ENCODE data around the gene AMIGO1. TPM values are rescaled to one million over a fixed set of nuclear protein-coding genes. Genes with fewer than 3 reads are reported as not detected.
"Not testable (repeated sequence)": the region's sequence is repeated elsewhere in the genome, so short reads cannot be mapped to it uniquely, and the experiment has no call there.

The AMIGO1 gene
- total RNA-seq, 1 donor from 2014 or later: 1.6 TPM

GRCh38 chr1:109487261-109487660, 22.3 kb downstream of the AMIGO1 start:
- intact Hi-C loops (cut with micrococcal nuclease): loop anchor here (10.0 kb wide), 1 partner anchor 392 kb away; the partner anchor contains the start of gene TMEM167B

DNA sequence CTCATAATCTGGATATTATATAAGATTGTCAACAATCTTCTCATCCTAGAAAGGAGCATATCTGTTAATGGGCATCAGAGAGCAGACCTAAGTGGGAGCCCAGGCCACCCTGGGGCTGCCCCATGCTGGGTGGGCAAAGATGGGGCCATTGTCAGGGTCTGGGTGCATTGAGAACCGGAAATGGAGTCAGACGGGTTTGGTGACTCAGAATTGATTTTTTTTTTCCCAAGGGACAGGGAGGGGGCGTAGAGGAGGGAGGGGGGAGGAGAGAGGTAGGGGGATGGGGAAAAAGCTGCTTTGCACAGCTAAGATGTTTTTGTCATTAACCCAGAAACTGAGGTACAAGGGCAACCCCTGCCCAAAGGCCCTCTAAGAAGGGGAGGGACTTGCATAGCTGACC, 24.5 kb downstream of the AMIGO1 start:
- intact Hi-C loops (cut with micrococcal nuclease): loop anchor here (10.0 kb wide), 1 partner anchor 390 kb away; the partner anchor contains the start of gene TMEM167B

- intact Hi-C loops (cut with micrococcal nuclease): loop anchor here (1.0 to 10.0 kb wide), 4 partner anchors 138 to 390 kb away; partner anchors contain the start of genes CELSR2, PSRC1 and TMEM167B
These were observed 25.0 kb downstream of the AMIGO1 start for GRCh38 chr1:109484519-109484975.

- intact Hi-C loops (cut with micrococcal nuclease): loop anchor here (1.0 to 10.0 kb wide), 7 partner anchors 10 to 389 kb away; partner anchors contain the start of genes CELSR2, CYB561D1, GNAI3 and PSMA5
These were observed 25.6 kb downstream of the AMIGO1 start, which contains the start of gene ATXN7L2 for GRCh38 chr1:109483672-109484518. ATXN7L2 (plus strand) TSS chr1:109483905; CDS start chr1:109483954, 49 bp downstream.

GRCh38 chr1:109482791-109483671, 26.5 kb downstream of the AMIGO1 start:
- intact Hi-C loops (cut with micrococcal nuclease): loop anchor here (1.0 to 10.0 kb wide), 6 partner anchors 11 to 388 kb away; partner anchors contain the start of genes CYB561D1, GNAI3, PSMA5 and PSRC1

DNA sequence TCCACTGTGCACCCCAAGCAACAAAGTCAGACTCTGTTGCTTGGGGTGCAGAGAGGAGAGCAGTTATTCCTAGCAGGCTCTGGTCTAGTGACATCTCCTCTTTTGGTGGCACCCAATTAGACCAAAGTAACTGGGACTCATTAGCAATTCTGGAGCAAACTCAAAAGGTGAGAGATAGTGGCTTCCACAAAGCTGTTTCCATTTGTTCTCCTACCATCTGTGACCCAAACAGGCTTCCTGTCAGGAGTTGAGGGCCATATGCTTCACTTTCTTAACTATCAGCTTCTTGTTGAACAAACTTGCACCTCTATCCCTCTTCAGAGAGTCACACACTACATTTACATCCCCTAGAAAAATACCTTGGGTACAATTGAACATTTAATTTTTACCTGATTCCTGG, 27.3 kb downstream of the AMIGO1 start:
- intact Hi-C loops (cut with micrococcal nuclease): loop anchor here (5.0 to 10.0 kb wide), 3 partner anchors 140 to 387 kb away; partner anchors contain the start of genes PSRC1 and TMEM167B

- intact Hi-C loops (cut with micrococcal nuclease): loop anchor here (5.0 to 10.0 kb wide), 3 partner anchors 141 to 387 kb away; partner anchors contain the start of genes PSRC1 and TMEM167B
These were observed 27.9 kb downstream of the AMIGO1 start for GRCh38 chr1:109481646-109482045.

DNA sequence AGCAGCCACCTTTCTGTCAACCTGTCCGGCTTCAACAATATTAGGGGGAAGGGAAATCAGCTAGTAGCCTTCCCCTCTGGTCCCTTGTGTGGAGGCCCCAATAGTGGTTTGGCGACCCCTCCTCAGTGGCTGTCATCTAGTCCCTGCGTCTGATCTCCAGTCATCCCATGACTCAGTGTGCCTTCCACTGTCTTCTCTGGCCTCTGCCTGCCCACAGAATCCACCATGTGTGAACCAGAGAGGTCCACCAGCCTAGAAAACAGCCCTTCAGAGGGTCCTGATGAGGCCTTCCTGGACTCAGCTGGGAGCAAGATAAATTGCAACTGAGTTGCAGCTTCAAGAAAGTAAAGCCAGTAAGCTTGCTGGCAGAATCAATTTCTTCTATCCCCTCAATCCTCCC, 29.6 kb downstream of the AMIGO1 start:
- intact Hi-C loops (cut with micrococcal nuclease): loop anchor here (5.0 to 10.0 kb wide), 3 partner anchors 142 to 385 kb away; partner anchors contain the start of genes PSRC1 and TMEM167B

DNA sequence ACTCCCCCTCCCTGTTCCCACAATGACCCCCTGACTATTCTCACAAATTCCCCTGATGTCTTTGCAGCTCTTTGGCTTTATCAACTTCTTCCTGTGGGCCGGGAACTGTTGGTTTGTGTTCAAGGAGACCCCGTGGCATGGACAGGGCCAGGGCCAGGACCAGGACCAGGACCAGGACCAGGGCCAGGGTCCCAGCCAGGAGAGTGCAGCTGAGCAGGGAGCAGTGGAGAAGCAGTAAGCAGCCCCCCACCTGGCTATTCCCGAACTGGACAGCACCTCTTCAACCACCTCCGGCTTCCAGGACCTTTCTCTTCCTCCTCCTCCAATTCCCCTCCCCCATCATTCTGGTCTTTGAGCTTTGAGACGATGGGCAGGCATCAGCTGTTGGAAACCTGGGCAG, 30.2 kb downstream of the AMIGO1 start:
- intact Hi-C loops (cut with micrococcal nuclease): no loop called here

GRCh38 chr1:109478806-109479205, 30.7 kb downstream of the AMIGO1 start:
- intact Hi-C loops (cut with micrococcal nuclease): no loop called here

DNA sequence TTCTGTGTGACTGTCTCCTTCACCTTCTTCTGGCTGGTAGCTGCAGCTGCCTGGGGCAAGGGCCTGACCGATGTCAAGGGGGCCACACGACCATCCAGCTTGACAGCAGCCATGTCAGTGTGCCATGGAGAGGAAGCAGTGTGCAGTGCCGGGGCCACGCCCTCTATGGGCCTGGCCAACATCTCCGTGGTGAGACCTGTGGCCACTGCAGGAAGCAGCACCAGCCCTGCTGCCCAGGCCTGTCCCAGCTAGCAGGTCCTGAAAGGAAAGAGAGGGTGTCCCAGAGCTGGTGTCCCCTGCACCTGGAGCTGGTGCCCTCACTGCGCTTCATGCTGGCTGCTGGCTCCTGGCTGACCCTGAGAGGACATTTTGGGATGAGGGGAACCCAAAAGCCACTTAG, 31.7 kb downstream of the AMIGO1 start:
- intact Hi-C loops (cut with micrococcal nuclease): no loop called here

GRCh38 chr1:109476825-109477224, 32.7 kb downstream of the AMIGO1 start:
- intact Hi-C loops (cut with micrococcal nuclease): no loop called here

- intact Hi-C loops (cut with micrococcal nuclease): no loop called here
These were observed 34.3 kb downstream of the AMIGO1 start for GRCh38 chr1:109475261-109475660.

- intact Hi-C loops (cut with micrococcal nuclease): no loop called here
These were observed 34.8 kb downstream of the AMIGO1 start for GRCh38 chr1:109474697-109475096.

- intact Hi-C loops (cut with micrococcal nuclease): not testable (repeated sequence)
These were observed 36.1 kb downstream of the AMIGO1 start for GRCh38 chr1:109473284-109474057.

GRCh38 chr1:109472779-109473178, 36.7 kb downstream of the AMIGO1 start:
- intact Hi-C loops (cut with micrococcal nuclease): no loop called here

- intact Hi-C loops (cut with micrococcal nuclease): no loop called here
These were observed 39.3 kb downstream of the AMIGO1 start for GRCh38 chr1:109470245-109470644.

DNA sequence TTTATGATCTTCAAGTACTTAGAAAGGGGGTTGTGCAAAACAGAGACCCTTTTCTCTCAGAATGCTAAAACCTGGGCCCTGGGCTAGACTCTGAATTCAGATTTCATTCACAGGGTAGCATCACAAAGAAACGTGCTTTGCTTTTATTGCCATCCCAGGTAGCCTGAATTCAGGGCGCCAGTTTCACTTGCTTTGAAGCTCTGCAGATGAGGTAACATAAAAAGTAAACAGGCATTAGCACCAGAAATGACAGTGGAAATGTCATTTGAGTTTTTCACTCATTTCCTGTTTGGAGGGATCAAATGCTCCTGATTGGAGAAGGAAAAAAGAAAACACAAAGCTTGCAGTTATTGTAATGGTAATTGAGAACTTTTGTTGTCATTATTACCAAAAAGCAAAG, 40.6 kb downstream of the AMIGO1 start:
- intact Hi-C loops (cut with micrococcal nuclease): no loop called here

DNA sequence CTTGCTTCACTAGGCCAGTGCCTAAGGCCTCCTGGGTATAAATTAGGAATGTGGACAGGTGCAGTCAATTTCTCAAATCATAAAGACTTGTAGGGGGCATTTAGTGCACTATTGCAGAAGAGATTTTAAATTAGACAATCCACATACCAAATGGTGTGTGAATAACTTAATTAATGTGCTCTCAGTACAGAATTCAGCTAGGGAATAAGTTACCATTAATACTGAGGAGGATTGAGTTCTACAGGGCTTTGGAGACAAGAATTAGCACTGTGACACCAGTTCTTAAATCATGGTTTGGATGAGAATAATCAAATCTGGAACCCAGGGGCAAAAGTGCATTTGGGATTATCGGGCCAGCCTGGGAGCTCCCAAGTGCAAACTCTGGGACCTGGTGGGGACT, 41.5 kb downstream of the AMIGO1 start:
- intact Hi-C loops (cut with micrococcal nuclease): no loop called here

DNA sequence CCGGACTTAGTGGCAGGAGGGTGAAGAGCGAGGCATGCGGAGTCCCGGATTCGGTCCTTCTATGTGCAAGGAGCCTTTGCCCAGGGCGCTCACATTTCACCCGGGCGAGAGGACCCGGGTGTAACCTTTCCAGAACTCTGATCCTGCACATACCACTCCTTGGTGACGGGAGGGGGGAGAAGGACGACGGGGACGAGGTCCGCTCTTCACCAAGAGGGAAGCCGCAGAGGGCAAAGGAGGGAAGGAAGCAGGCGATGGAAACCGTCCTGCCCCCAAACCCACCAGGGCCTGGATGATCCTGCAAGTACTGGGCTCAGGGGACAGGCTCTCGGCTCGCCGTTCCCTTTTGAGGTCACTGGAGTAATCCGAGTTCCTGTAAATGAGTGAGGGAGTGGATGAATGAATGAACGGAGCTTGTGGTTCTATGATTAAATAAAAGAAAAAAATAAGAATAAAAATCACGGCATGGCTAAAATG, 42.2 kb downstream of the AMIGO1 start:
- intact Hi-C loops (cut with micrococcal nuclease): no loop called here

All from T-helper 2 cell treated with Interferon-gamma antibody and Interleukin-4, amounts not matched to agents 100 ng/mL and 5 ng/mL, for 36 hours (primary cell).